AG09309 (cell line): ENCODE data around the gene VRK3.
"Not testable (repeated sequence)": the region's sequence is repeated elsewhere in the genome, so short reads cannot be mapped to it uniquely, and the experiment has no call there.

Source experiments
- DNase-seq: peaks from one replicate; pipeline ENCODE4 v3.0.0-alpha.2; 2010; ENCODE audit warnings: low read depth
- H3K4me3 ChIP-seq: 2 replicates; pipeline ENCODE4 v1.5.1; 2011; ENCODE audit warnings: mild to moderate bottlenecking, low read depth, low read length, moderate library complexity; ENCODE audit not compliant: control insufficient read depth
- CTCF ChIP-seq: IDR thresholded peaks from 2 replicates; pipeline ENCODE4 v1.5.1; 2011; ENCODE audit warnings: mild to moderate bottlenecking, low read depth, low read length, inconsistent platforms; ENCODE audit not compliant: insufficient read depth, control insufficient read depth; ENCODE audit errors: missing control alignments

VRK3 gene

GRCh38 chr19:49951806-49952478, 73.2 kb downstream of the VRK3 start:
- H3K4me3 ChIP-seq, result no peak overlapping the region
- no peak for TF ChIP-seq CTCF
- no peak for DNase-seq

- no peak for TF ChIP-seq CTCF
- no peak for DNase-seq
- H3K4me3 ChIP-seq, result no peak overlapping the region
Measured at GRCh38 chr19:49950956-49951526, 74.1 kb downstream of the VRK3 start.

GRCh38 chr19:49950590-49950948, 74.6 kb downstream of the VRK3 start:
- TF ChIP-seq CTCF, result no peak
- no peak for DNase-seq
- H3K4me3 ChIP-seq, result no peak overlapping the region

- TF ChIP-seq CTCF, result no peak
- no peak overlapping the region for H3K4me3 ChIP-seq
- DNase-seq, result peak; percentile 50
Measured at GRCh38 chr19:49949742-49950589, 75.2 kb downstream of the VRK3 start.

- no peak overlapping the region for H3K4me3 ChIP-seq
- TF ChIP-seq CTCF, result no peak
- no peak for DNase-seq
Measured at GRCh38 chr19:49946415-49946814, 78.8 kb downstream of the VRK3 start.

- H3K4me3 ChIP-seq, result not testable (repeated sequence)
Measured at GRCh38 chr19:49944567-49944966, 80.6 kb downstream of the VRK3 start.

GRCh38 chr19:49940482-49940791, 84.7 kb downstream of the VRK3 start:
- TF ChIP-seq CTCF, result no peak
- DNase-seq, result no peak

More at GRCh38 chr19:49944567-49944966, 80.6 kb downstream of the VRK3 start:
- not testable (repeated sequence) for DNase-seq

More at GRCh38 chr19:49940482-49940791, 84.7 kb downstream of the VRK3 start:
- H3K4me3 ChIP-seq, result no peak overlapping the region
